ENCODE results near the gene CUTA.
A peak's percentile ranks its signal among the peaks of the same experiment; 100 is the strongest.

CUTA gene

DNA sequence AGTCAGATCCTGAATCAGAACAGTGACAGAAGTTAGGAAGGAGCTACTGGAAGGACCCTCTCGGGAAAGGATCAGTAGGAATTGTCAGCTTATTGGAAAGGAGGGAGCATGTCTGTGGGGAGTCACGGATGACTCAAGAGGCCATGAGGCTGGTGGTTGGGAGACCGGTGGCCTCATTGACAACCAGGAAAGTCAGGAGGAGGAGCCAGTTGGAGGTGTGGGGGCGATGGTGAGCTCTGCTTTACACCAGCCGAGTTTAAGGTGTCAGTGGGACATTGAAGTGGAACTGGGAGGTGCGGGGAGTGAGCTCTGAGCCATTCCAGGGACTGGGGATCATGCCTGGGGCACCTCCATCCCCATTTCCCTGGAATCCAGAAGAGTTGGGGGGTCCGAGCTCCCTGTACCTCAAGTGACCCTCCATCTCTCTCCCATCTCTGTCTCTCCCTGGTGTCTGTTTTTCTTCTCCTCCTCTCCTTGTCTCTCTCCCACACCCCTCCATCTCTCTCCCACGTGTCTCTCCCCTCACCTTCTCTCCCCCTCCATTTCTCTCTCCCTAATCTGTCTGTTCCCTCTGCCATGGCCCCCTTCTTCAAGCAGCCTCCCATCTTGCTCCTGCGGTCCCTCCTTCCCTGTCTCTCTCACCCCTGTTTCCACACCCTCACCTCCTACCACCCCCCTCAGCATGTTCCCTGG, 22.2 kb upstream of the CUTA start:
- peak in 1 of 58 donors; percentile 9 for DNase-seq

- no peak for DNase-seq
Measured at GRCh38 chr6:33438978-33439594, 21.2 kb upstream of the CUTA start.

GRCh38 chr6:33437666-33438065, 19.8 kb upstream of the CUTA start:
- no peak for DNase-seq

DNA sequence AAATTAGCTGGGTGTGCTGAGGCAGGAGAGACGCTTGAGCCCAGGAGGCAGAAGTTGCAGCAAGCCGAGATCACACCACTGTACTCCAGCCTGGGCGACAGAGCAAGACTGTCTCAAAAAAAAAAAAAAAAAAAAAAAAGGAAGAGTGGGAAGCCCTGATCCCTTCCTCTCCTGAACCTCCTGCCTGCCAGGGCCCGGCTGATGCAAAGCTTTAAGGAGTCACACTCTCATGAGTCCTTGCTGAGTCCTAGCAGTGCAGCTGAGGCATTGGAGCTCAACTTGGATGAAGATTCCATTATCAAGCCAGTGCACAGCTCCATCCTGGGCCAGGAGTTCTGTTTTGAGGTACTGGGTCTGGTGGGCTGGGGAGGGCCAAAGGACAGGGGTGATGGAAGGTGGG, 17.1 kb upstream of the CUTA start:
- DNase-seq: no peak

DNA sequence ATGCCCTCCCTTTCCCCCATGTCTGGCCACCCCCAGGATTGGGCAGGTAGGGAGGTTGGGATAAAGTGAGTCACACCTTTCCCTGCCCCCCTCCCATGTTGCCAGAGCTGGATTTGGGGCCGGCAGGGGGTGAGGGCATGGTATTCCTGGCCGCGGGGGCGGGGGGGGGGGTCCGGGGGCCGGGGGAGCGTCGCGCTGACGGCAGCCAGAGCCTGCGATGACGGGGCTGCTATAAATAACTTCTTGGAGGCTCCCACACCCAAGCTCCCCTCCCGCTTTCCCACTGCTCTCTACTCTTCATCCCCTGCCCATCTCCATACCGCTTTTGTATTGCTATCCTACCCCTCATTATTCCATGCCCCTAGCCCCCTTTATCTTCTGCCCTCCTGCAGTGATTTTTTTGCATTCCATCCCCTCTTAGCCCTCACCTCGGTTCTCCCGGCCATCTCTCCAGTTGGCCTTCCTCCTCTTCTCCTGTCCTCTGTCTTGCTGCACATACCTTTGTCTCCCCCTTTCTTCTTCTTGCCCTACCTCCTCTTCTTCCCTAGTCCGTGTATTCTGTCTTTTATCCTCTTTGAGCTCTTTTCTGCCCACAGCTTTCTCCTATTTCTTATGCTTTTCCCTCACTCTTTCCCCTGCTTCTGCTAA, 15.8 kb upstream of the CUTA start:
- DNase-seq: peak in 1 of 58 donors; percentile 28

DNA sequence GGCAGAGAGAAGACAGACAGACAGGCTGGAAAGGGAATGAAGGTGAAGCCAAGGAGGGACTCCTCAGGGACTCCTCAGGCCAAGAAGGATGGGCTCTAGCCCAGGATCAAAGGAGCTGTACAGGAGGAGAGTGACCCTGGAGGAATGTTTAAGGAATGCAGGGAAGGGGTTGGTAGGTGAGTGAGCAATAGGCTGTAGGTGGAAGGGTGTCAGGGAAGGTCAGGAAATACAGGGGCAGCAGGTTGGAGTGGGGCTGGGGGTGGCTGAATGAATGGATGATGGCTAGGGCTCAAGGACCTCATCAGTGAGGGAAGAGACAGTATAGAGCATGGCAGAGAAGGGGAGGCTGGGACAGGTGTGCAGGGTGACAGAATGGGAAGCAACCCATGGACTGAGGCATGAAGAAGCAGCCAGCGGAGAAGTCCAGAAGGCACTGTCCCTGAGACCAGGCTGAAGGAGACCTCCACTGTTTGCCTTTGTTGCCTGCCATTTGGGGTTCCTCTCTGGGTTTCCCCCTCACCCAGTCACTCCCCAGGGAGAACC, 15.2 kb upstream of the CUTA start:
- no peak for DNase-seq

DNA sequence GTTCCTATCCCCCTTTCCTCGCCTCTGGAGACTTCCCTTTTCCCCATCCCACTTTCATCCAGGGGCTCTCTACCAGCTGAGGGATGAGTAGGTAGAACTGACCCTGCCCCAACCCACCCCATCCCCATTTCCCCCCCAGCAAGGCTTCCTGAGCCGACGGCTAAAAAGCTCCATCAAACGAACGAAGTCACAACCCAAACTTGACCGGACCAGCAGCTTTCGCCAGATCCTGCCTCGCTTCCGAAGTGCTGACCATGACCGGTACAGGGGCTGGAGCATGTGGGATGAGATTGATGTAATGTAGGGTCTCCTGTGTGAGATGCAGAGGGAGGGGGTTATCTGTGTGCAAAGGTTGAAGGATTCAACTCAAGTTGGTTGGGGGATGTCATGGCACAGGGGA, 14.6 kb upstream of the CUTA start:
- DNase-seq: no peak

DNA sequence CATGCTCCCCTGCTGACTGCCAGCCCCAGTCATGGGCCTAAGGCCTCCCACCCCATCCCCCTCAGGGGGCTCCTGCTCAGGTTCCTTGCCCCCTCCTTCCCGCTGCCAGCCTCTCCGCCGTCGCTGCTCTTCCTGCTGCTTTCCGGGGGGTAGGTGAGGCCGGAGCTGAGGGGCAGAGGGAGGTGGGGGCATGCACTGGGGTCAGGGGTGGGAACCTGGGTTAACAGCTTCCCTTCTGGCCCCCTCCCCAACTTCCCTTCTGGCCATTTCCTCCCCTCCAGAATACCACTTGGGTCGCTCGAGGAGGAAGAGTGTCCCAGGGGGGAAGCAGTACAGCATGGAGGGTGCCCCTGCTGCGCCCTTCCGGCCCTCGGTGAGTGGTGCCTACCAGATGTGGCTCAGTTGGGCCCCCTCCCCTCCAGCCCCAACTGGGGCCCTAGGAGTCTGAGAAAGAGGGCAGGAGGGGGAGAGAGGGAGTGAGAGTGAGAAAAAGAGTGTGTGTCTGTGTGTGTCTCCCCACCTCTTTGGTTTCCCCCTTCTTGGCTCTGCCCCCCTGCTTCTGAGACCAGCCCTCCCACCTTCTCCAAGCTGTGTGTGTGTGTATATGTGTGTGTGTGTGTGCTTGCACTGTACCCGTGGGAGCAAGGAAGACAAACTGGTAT, 14.1 kb upstream of the CUTA start:
- no peak for DNase-seq

DNA sequence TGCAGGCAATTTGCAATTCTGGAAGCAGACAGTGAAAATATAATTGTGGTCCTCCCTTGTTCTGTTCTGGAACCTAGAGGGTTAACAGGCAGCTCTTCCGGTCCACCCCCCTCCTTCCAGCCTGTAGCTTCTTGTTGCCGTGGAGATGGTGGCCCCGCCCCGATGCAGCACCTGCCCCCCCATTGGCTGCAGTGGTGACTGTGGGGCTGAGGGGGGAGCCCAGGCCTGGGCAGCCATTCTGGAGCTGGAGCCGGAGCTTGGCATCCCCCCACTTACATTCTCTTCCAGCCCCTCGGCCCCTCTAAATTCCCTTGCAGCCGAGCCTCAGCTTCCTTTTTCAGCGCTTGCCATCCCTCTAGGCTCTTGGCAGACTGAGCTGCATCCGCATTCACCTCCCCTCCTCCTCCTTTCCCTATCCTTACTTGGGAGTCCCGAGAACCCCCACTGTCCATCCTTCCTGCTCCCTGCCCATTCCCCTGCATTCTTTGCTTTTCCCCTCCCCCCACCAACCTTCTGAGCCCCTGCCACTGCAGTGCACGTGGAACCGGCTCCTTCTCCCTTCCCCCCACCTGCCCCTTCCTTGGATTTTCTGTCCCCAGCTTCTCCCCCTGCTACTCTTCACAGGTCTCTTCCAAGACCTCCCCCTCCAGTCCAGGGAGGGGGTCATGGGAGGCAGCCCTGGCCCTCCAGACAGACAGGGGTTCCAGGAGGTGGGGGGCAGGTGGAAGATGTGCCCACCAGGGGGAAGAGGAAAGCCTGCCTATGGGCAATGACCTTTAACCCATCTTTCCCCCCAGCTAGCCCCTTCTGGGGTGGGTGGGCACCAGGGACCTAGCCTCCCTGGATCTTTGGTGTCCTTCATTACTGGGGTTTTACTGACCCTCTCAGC, 13.3 kb upstream of the CUTA start:
- DNase-seq: peak; percentile 16 to 92 (median 75)

- no peak for DNase-seq
Measured at GRCh38 chr6:33430334-33430733, 12.4 kb upstream of the CUTA start.

GRCh38 chr6:33429750-33430052, 11.8 kb upstream of the CUTA start:
- DNase-seq: no peak

- DNase-seq: peak in 4 of 58 donors; percentile 7 to 19 (median 8)
Measured at GRCh38 chr6:33428966-33429749, 11.3 kb upstream of the CUTA start.

- peak in 3 of 58 donors; percentile 11 to 38 (median 18) for DNase-seq
Measured at GRCh38 chr6:33428224-33428965, 10.5 kb upstream of the CUTA start.

DNA sequence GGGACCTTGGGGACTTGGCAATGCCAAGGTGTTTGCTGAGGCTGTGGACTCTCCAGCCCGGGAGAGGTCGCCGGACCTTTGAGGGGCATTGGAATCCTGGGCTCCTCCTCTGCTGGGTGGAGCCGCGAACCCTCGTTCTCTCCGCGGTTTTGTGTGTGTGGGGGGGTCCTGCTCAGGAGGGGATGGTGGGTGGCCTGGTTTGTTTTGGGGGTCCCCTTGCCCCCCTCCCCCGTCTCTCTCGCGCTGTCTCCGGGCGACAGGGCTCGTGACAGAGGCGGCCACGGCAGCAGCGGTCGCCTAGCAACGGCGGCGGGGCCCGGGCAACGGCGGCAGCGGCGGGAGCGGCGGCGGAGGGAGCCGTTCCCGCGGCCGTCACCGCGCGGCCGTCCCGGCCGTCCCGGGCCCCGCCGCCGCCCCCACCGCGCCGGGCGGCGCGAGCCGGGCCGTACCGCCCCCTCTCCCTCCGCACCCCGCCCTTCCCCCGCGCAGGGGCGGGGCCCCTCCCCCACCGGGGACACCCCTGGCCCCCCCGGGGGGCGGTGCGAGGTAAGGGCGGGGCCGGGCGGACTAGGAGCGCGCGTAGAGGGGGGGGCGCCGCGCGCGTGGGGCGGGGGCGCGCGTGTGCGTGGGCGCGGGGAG, 9.8 kb upstream of the CUTA start:
- DNase-seq: peak in 40 of 58 donors; percentile 3 to 70 (median 40)

DNA sequence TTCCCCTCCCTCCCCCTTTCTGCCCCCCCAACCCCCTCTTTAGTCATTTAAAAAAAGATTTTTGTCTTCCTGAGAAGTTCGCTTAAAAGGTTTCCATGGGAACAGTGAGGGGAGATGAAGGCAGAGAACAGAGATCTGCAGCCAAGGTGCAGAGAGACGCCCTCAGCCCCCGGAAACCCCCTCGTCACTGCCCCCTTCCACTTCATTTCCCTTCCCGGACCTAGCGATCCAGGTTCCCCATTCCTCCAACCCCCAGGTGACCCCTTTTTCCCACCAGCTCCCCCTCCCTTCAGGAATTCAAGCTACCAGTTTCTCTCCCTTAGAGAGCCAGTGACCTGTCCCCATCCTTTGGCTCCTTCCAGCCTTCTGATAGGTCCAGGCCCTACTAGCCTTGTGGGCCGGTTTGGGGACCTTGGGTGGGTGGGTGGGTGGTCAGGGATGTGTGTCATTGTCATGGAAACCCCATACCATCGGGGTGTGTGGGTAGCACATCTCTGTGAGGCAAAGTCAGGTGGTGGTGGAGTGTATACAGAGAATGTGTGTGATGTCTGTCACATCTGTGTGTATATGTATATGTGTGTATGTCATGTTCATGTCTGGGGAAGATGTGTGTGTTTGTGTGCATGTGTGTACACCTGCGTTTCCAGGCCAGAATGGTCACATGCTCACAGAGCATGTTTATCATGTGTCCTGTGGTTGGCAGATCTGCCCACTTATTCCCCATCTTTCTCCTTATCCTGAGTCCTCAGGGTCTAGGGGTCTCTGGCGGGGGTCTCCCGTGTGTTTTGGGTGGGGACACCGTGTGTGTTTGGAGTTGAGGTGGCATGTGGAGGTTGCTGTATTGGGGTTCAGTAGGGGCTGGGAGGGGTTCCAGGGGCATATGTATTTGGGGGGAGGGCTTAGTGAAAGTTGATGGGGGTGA, 8.9 kb upstream of the CUTA start:
- DNase-seq: peak in 13 of 58 donors; percentile 7 to 59 (median 37)

- DNase-seq: peak in 56 of 58 donors; percentile 17 to 87 (median 74)
Measured at GRCh38 chr6:33425668-33426577, 8.0 kb upstream of the CUTA start.
